Measurements from ENCODE around the gene INHBA. TPM values are rescaled to one million over a fixed set of nuclear protein-coding genes. Genes with fewer than 3 reads are reported as not detected.

INHBA gene
- total and polyA plus RNA-seq, 2 of the 4 experiments (the other 2 are of a cell fraction): 60.2 to 112 TPM

DNA sequence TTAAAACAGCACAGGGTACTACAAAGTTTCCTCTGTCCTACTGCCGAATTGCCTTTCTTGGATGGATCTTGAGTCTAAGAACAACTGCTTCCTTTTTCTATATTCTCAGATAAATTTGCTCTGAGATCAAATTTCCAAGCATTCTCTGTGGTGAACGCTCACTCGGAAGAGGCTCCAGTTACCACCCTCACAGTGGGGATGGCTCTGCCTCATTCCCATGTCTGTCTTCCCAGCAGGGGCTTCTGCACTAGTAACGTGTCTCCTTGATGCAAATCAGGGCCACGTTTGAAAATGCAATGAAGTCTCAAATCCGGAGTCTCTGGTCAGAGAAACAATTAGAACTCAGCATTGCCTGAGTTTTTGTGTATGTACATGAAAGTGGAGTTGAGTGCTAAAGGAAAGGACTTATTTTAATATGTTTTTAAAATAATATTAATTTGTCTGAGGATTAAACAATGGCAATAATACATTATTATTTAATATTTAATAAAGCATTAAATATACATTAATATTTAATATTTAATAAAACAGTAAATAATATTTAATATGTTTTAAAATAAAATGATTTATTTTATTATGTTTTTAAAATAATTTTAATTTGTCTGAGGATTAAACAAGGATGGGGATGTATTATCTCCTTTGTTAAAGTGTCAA is 61.8 kb downstream of the INHBA start:
- no peak overlapping the region for H2BK20ac ChIP-seq (ENCODE audit: low read depth, low read length)
- no peaks in the 10 kb centered on the region for H3K9me1 ChIP-seq (ENCODE audit: insufficient read depth, low read length)
- intact Hi-C loops (cut with micrococcal nuclease): no loop called here
- POLR2A ChIA-PET (ENCODE audit: unreplicated experiment): no interaction called here
- DNase-seq: peak; percentile 23
- H3K18ac ChIP-seq (ENCODE audit: low read depth, low read length): no peak overlapping the region
- no peak for TF ChIP-seq MXI1 (IDR thresholded peaks at IDR 0.05; ENCODE audit: borderline replicate concordance, low read depth, low read length)
- TF ChIP-seq CTCF (conservative IDR thresholded peaks at IDR 0.05; ENCODE audit: low read depth, low read length): no peak
- no peak for TF ChIP-seq RAD21 (IDR thresholded peaks at IDR 0.05; ENCODE audit: low read length)
- TF ChIP-seq, protein P1, sequence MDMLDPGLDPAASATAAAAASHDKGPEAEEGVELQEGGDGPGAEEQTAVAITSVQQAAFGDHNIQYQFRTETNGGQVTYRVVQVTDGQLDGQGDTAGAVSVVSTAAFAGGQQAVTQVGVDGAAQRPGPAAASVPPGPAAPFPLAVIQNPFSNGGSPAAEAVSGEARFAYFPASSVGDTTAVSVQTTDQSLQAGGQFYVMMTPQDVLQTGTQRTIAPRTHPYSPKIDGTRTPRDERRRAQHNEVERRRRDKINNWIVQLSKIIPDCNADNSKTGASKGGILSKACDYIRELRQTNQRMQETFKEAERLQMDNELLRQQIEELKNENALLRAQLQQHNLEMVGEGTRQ (IDR thresholded peaks at IDR 0.05; ENCODE audit: low read depth, low read length): no peak
- TF ChIP-seq CHD1 (IDR thresholded peaks at IDR 0.05; ENCODE audit: low read depth, low read length): no peak
- TF ChIP-seq NFE2L2 (IDR thresholded peaks at IDR 0.05; ENCODE audit: low read depth, low read length): no peak
- TF ChIP-seq RCOR1 (IDR thresholded peaks at IDR 0.05; ENCODE audit: insufficient replicate concordance, low read length): no peak
- TF ChIP-seq MAZ (IDR thresholded peaks at IDR 0.05; ENCODE audit: borderline replicate concordance, low read depth, low read length): no peak
- no peak for TF ChIP-seq SMC3 (IDR thresholded peaks at IDR 0.05; ENCODE audit: low read depth, low read length)
- no peak overlapping the region for H2AK9ac ChIP-seq (replicated peaks; ENCODE audit: low read depth, low read length, poor library complexity)
- no peaks in the 10 kb centered on the region for H3K9me3 ChIP-seq (ENCODE audit: control insufficient read depth, insufficient read depth, low read length)
- no peak overlapping the region for H2BK120ac ChIP-seq (ENCODE audit: low read depth, low read length)
- H3K9ac ChIP-seq (ENCODE audit: low read depth, low read length): no peak overlapping the region
- WGBS, 2 experiments (ENCODE audit: extremely low coverage in 2 of 2, insufficient read length in 1 of 2): 86% methylated on average over 2 of the region's 6 CpGs; no CpG with 5 or more reads in 1 of the 2 experiments
- no peaks in the 10 kb centered on the region for H3K79me1 ChIP-seq (ENCODE audit: low read depth in 1 of 2, low read length in 2 of 2)
- H4K5ac ChIP-seq (ENCODE audit: low read depth, low read length): no peak overlapping the region
- BruUV-seq (replicated peaks): no TSS peak
- H4K20me1 ChIP-seq (ENCODE audit: insufficient read depth, low read length): no peaks in the 10 kb centered on the region
- H3K36me3 ChIP-seq (ENCODE audit: control insufficient read depth, insufficient read depth, low read length): no peaks in the 10 kb centered on the region
- H4K91ac ChIP-seq (ENCODE audit: insufficient read depth, low read depth, low read length): no peak overlapping the region
- peak overlapping the region; percentile 67 for H2AFZ ChIP-seq (replicated peaks; ENCODE audit: low read length, poor library complexity)
- H3K4me1 ChIP-seq (ENCODE audit: control insufficient read depth, insufficient read depth, low read length): no peaks in the 10 kb centered on the region; the same call in 1 of the 2 replicates
- H3K4ac ChIP-seq (ENCODE audit: low read depth, low read length): no peak overlapping the region
- 0 out of 2 replicates have a peak overlapping the region, but pooled peaks have one; percentile 45 for H3K14ac ChIP-seq (replicated peaks; ENCODE audit: low read depth, low read length)
- H2BK15ac ChIP-seq (ENCODE audit: low read depth, low read length): no peak overlapping the region
- H3K27me3 ChIP-seq (ENCODE audit: control insufficient read depth, insufficient read depth, low read length): no peaks in the 10 kb centered on the region
- H2AK5ac ChIP-seq (ENCODE audit: low read depth, low read length): no peak overlapping the region
- dilution Hi-C loops (cut with HindIII; ENCODE audit: low sequenced_read_pairs, unreplicated experiment): no loop called here
- no peak overlapping the region for H3K56ac ChIP-seq (ENCODE audit: extremely low read depth, insufficient read depth, low read length)
- no peak overlapping the region for H3K4me2 ChIP-seq (ENCODE audit: low read depth, low read length)
- H4K8ac ChIP-seq (ENCODE audit: low read depth in 2 of 2, low read length in 2 of 2): no peak overlapping the region; a peak in 1 of 4 replicates
- no peak for ATAC-seq (ENCODE audit: low read depth)
- H3K27ac ChIP-seq (ENCODE audit: insufficient read depth, low read length): no peak overlapping the region
- no peak overlapping the region; the same call in 1 of the 2 replicates for H3K23ac ChIP-seq (ENCODE audit: low read depth, low read length)
- H2BK5ac ChIP-seq (ENCODE audit: low read depth, low read length, poor library complexity, severe bottlenecking): no peak overlapping the region
- in situ Hi-C loops (cut with MboI; ENCODE audit: low sequenced_read_pairs): no loop called here
- no peak overlapping the region for H3K4me3 ChIP-seq (ENCODE audit: insufficient read depth, low read depth, low read length)
- CTCF ChIA-PET: no interaction called here

All from IMR-90 (cell line).